H9 (cell line): ENCODE results near the gene PAX8. TPM values are rescaled to one million over a fixed set of nuclear protein-coding genes. Genes with fewer than 3 reads are reported as not detected.
"Not testable (repeated sequence)": the region's sequence is repeated elsewhere in the genome, so short reads cannot be mapped to it uniquely, and the experiment has no call there.

Experiments
- DNase-seq: peaks from one replicate; pipeline ENCODE4 v3.0.0-alpha.2; 2017
- H2AFZ ChIP-seq: one replicate; pipeline ENCODE4 v1.6.1; 2013; ENCODE audit warnings: mild to moderate bottlenecking, low read length, control low read depth, moderate library complexity
- H2AK5ac ChIP-seq: 2 replicates; pipeline ENCODE4 v1.6.1; 2013; ENCODE audit warnings: low read length, control low read depth, mixed read lengths; ENCODE audit not compliant: insufficient read length
- H2BK120ac ChIP-seq: one replicate; pipeline ENCODE4 v1.6.1; 2013; ENCODE audit warnings: low read depth, mild to moderate bottlenecking, low read length, control low read depth, inconsistent platforms; ENCODE audit not compliant: poor library complexity, severe bottlenecking
- H2BK12ac ChIP-seq: 2 replicates; pipeline ENCODE4 v1.6.1; 2013; ENCODE audit warnings: low read length, control low read depth, mixed read lengths, low read depth; ENCODE audit not compliant: insufficient read length
- H2BK15ac ChIP-seq: 2 replicates; pipeline ENCODE4 v1.6.1; 2013; ENCODE audit warnings: low read depth, low read length, control low read depth
- H2BK20ac ChIP-seq: one replicate; pipeline ENCODE4 v1.6.1; 2013; ENCODE audit warnings: low read depth, mild to moderate bottlenecking, low read length, control low read depth, inconsistent platforms; ENCODE audit not compliant: poor library complexity, severe bottlenecking
- H2BK5ac ChIP-seq: 2 replicates; pipeline ENCODE4 v1.6.1; 2013; ENCODE audit warnings: low read length, control low read depth, mixed read lengths; ENCODE audit not compliant: insufficient read length
- H3K14ac ChIP-seq: 2 replicates; pipeline ENCODE4 v1.6.1; 2013; ENCODE audit warnings: low read length, control low read depth; ENCODE audit not compliant: insufficient read depth
- H3K18ac ChIP-seq: 2 replicates; pipeline ENCODE4 v1.6.1; 2013; ENCODE audit warnings: low read depth, mild to moderate bottlenecking, mixed read lengths, low read length, control low read depth; ENCODE audit not compliant: insufficient read length
- H3K23ac ChIP-seq: 2 replicates; pipeline ENCODE4 v1.6.1; 2013; ENCODE audit warnings: low read length, control low read depth, mixed read lengths, low read depth; ENCODE audit not compliant: insufficient read length
- H3K23me2 ChIP-seq: 2 replicates; pipeline ENCODE4 v1.6.1; 2013; ENCODE audit warnings: low read depth, mild to moderate bottlenecking, mixed read lengths, low read length, control low read depth; ENCODE audit not compliant: insufficient read length, poor library complexity, severe bottlenecking
- H3K27ac ChIP-seq: 2 replicates; pipeline ENCODE4 v1.5.1; 2013; ENCODE audit warnings: low read length, control low read depth, mixed read lengths, low read depth; ENCODE audit not compliant: insufficient read length
- H3K27me3 ChIP-seq: 2 replicates; pipeline ENCODE4 v1.6.1; 2013; ENCODE audit warnings: low read length, control low read depth, inconsistent platforms; ENCODE audit not compliant: insufficient read depth
- H3K4ac ChIP-seq: 2 replicates; pipeline ENCODE4 v1.6.1; 2013; ENCODE audit warnings: low read depth, mild to moderate bottlenecking, control low read depth, inconsistent platforms, low read length, moderate library complexity
- H3K4me1 ChIP-seq: 2 replicates; pipeline ENCODE4 v1.6.1; 2013; ENCODE audit warnings: low read length, control low read depth, inconsistent platforms; ENCODE audit not compliant: insufficient read depth
- H3K4me2 ChIP-seq: 2 replicates; pipeline ENCODE4 v1.6.1; 2013; ENCODE audit warnings: low read length, control low read depth, mixed read lengths; ENCODE audit not compliant: insufficient read length, insufficient read depth
- H3K56ac ChIP-seq: 2 replicates; pipeline ENCODE4 v1.6.1; 2013; ENCODE audit warnings: low read depth, mild to moderate bottlenecking, mixed read lengths, low read length, control low read depth; ENCODE audit not compliant: insufficient read length
- H3K79me1 ChIP-seq: 2 replicates; pipeline ENCODE4 v1.6.1; 2013; ENCODE audit warnings: low read depth, mild to moderate bottlenecking, moderate library complexity, low read length, control low read depth, inconsistent platforms; ENCODE audit not compliant: insufficient read depth, poor library complexity, severe bottlenecking
- H3K79me2 ChIP-seq: 2 replicates; pipeline ENCODE4 v1.6.1; 2013; ENCODE audit warnings: low read length, control low read depth, inconsistent platforms; ENCODE audit not compliant: insufficient read depth
- H3K9ac ChIP-seq: 2 replicates; pipeline ENCODE4 v1.6.1; 2013; ENCODE audit warnings: low read length, control low read depth, mixed read lengths; ENCODE audit not compliant: insufficient read length; ENCODE audit errors: extremely low read depth
- H3K9me3 ChIP-seq: one replicate; pipeline ENCODE4 v1.6.1; 2013; ENCODE audit warnings: low read depth, low read length, inconsistent platforms; ENCODE audit not compliant: control insufficient read depth
- H3T11ph ChIP-seq: one replicate; pipeline ENCODE4 v1.6.1; 2013; ENCODE audit warnings: mild to moderate bottlenecking, low read length, control low read depth, inconsistent platforms
- H4K20me1 ChIP-seq: one replicate; pipeline ENCODE4 v1.6.1; 2013; ENCODE audit not compliant: control insufficient read depth, insufficient read length, insufficient read depth
- H4K5ac ChIP-seq: 2 replicates; pipeline ENCODE4 v1.6.1; 2013; ENCODE audit warnings: low read depth, mild to moderate bottlenecking, mixed read lengths, low read length, control low read depth; ENCODE audit not compliant: insufficient read length
- H4K8ac ChIP-seq: replicated peaks from 2 replicates; pipeline ENCODE4 v1.6.1; 2013; ENCODE audit warnings: low read length, control low read depth, mixed read lengths, low read depth; ENCODE audit not compliant: insufficient read length
- H4K91ac ChIP-seq: 2 replicates; pipeline ENCODE4 v1.6.1; 2013; ENCODE audit warnings: low read depth, mild to moderate bottlenecking, moderate library complexity, mixed read lengths, low read length, control low read depth; ENCODE audit not compliant: insufficient read length
- H3K27ac Mint-ChIP-seq, 3 experiments: 2 replicates in 2 of 3; 3 replicates in 1 of 3; pipeline ENCODE4 v1.8.0; 2020 to 2021; ENCODE audit warnings: mixed read lengths in 3 of 3, mild to moderate bottlenecking in 1 of 3, moderate library complexity in 1 of 3
- H3K27me3 Mint-ChIP-seq: 2 replicates; pipeline ENCODE4 v1.8.0; 2021; ENCODE audit warnings: low read depth, mild to moderate bottlenecking, moderate library complexity, mixed read lengths
- H3K36me3 Mint-ChIP-seq, 3 experiments: 2 replicates in 2 of 3; 3 replicates in 1 of 3; pipeline ENCODE4 v1.8.0; 2020 to 2021; ENCODE audit warnings: low read depth in 3 of 3, mixed read lengths in 3 of 3; ENCODE audit not compliant: insufficient read depth in 1 of 3
- H3K4me1 Mint-ChIP-seq, 2 experiments: 2 replicates each; pipeline ENCODE4 v1.8.0; 2020; ENCODE audit warnings: mixed read lengths in 2 of 2
- H3K4me3 Mint-ChIP-seq, 2 experiments: 2 replicates in 1 of 2; 3 replicates in 1 of 2; pipeline ENCODE4 v1.8.0; 2020 to 2021; ENCODE audit warnings: mild to moderate bottlenecking in 2 of 2, mixed read lengths in 2 of 2, moderate library complexity in 1 of 2
- H3K9me3 Mint-ChIP-seq, 2 experiments: 2 replicates in 1 of 2; 3 replicates in 1 of 2; pipeline ENCODE4 v1.8.0; 2020; ENCODE audit warnings: mild to moderate bottlenecking in 2 of 2, mixed read lengths in 2 of 2, moderate library complexity in 1 of 2
- WGBS: extraction: QIAGEN DNeasy Blood & Tissue Kit; methylation state at CpG from one replicate; pipeline ENCODE4 v1.1.7; 2013; ENCODE audit warnings: missing lambda C conversion rate, low lambda C conversion rate, mixed read lengths; ENCODE audit not compliant: insufficient read length; ENCODE audit errors: extremely low coverage; 5-methylcytosine and 5-hydroxymethylcytosine counted together
- total RNA-seq: library from RNA; stranded (reverse); gene quantifications from 2 replicates; pipeline ENCODE4 v1.2.1, GENCODE V29; 2021
- TF ChIP-seq, protein P1 (sequence below): fragments of 200-600 bp; sonication (generic); conservative IDR thresholded peaks from 3 replicates; pipeline ENCODE4 v1.8.0; 2021; ENCODE audit warnings: antibody characterized with exemption, mild to moderate bottlenecking

Gene PAX8
- total RNA-seq, 1 experiment from 2014 or later: not detected

DNA sequence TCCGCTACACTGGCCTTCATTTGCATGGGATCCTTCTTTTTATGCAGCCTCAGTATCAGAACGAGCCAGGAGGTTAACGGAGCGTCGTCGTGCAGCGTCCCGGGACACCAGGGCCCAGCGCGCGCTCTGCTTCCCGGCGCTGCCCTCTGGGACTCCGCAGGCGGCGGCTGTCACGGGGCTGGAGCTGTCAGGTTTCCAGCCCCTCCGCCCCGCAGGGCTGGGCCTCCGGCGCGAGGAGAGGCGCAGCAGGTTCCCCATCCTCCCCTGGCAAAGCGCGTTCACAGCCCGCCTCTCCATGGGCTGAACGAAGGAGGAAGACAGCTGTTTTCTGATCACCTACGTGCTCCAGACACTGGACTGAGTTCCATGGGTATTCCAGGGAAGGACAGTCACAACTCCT is 12.5 kb upstream of the PAX8 start:
- H4K91ac ChIP-seq: no peak overlapping the region
- H3K4me2 ChIP-seq: peak overlapping the region; percentile 21
- H3K23ac ChIP-seq: no peak overlapping the region
- H3K9me3 ChIP-seq: no peaks in the 10 kb centered on the region
- no peak overlapping the region for H2BK5ac ChIP-seq
- no peaks in the 10 kb centered on the region for H3K79me2 ChIP-seq
- Mint-ChIP-seq H3K27ac (no peak overlapping the region; a peak in 1 of 7 replicates), H3K4me3 (peak overlapping the region in 1 of 2 experiments; percentile 66; a peak in 2 of 5 replicates), H3K36me3 (no peaks in the 10 kb centered on the region), H3K4me1 (peaks cover 5 to 7% of the 10 kb centered on the region in 2 experiments; a peak in 3 of 4 replicates), H3K27me3 (peaks cover 98% of the 10 kb centered on the region), H3K9me3 (no peaks in the 10 kb centered on the region)
- TF ChIP-seq, protein P1, sequence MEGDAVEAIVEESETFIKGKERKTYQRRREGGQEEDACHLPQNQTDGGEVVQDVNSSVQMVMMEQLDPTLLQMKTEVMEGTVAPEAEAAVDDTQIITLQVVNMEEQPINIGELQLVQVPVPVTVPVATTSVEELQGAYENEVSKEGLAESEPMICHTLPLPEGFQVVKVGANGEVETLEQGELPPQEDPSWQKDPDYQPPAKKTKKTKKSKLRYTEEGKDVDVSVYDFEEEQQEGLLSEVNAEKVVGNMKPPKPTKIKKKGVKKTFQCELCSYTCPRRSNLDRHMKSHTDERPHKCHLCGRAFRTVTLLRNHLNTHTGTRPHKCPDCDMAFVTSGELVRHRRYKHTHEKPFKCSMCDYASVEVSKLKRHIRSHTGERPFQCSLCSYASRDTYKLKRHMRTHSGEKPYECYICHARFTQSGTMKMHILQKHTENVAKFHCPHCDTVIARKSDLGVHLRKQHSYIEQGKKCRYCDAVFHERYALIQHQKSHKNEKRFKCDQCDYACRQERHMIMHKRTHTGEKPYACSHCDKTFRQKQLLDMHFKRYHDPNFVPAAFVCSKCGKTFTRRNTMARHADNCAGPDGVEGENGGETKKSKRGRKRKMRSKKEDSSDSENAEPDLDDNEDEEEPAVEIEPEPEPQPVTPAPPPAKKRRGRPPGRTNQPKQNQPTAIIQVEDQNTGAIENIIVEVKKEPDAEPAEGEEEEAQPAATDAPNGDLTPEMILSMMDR: no peak
- no peak overlapping the region for H4K8ac ChIP-seq
- no peaks in the 10 kb centered on the region for H4K20me1 ChIP-seq
- no peak overlapping the region for H2AFZ ChIP-seq
- H3K14ac ChIP-seq: no peak overlapping the region
- no peak for DNase-seq
- no peak overlapping the region for H4K5ac ChIP-seq
- no peak overlapping the region for H2BK15ac ChIP-seq
- no peak overlapping the region for H2BK12ac ChIP-seq
- no peak overlapping the region for H3K27ac ChIP-seq
- H3K18ac ChIP-seq: no peak overlapping the region
- H3T11ph ChIP-seq: no peak overlapping the region
- WGBS: no CpG with 5 or more reads among the region's 28 CpGs
- no peak overlapping the region for H2BK20ac ChIP-seq
- H3K56ac ChIP-seq: no peak overlapping the region
- H2AK5ac ChIP-seq: no peak overlapping the region
- H3K4me1 ChIP-seq: no peaks in the 10 kb centered on the region
- no peak overlapping the region for H2BK120ac ChIP-seq
- H3K9ac ChIP-seq: no peak overlapping the region
- H3K79me1 ChIP-seq: no peaks in the 10 kb centered on the region
- H3K4ac ChIP-seq: no peak overlapping the region
- peaks cover 26% of the 10 kb centered on the region; the same call in 1 of the 2 replicates for H3K27me3 ChIP-seq
- no peaks in the 10 kb centered on the region for H3K23me2 ChIP-seq

DNA sequence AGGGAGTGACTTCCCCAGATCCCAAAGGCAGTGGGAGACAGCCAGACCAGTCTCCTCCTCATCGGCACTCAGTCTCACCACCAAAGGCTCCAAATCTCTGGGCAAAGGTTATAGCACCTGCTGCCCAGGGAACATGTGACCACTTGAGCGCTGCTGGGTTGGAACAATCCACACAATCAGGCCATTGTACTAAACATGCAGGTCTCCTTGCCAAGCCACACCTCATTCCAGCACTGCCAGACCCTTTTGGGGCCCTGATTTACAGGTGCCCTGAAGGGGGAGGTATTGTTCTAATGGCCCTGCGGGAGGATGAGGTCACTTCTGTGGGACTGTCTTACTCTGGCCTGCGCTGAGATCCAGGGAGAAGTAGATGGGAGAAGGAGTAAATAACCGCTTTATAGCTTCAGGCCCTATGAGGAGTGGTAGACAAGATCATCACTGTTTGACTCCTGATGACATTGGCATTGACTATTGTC is 10.0 kb upstream of the PAX8 start:
- not testable (repeated sequence) for H3K79me1 ChIP-seq, H2BK5ac ChIP-seq, H3K79me2 ChIP-seq, H2BK15ac ChIP-seq, H3K4me1 ChIP-seq, H2AFZ ChIP-seq, H3K4me1 Mint-ChIP-seq, H3K23me2 ChIP-seq, H3K27ac Mint-ChIP-seq, H4K20me1 ChIP-seq, H3K9ac ChIP-seq, H3K14ac ChIP-seq, H3K9me3 ChIP-seq, H2BK12ac ChIP-seq, H3T11ph ChIP-seq, H4K91ac ChIP-seq, H3K4me3 Mint-ChIP-seq, H3K27ac ChIP-seq, H3K9me3 Mint-ChIP-seq, H2BK120ac ChIP-seq, H3K18ac ChIP-seq, H2BK20ac ChIP-seq, H3K23ac ChIP-seq, H3K56ac ChIP-seq, H3K4me2 ChIP-seq, H4K8ac ChIP-seq, H2AK5ac ChIP-seq, H3K36me3 Mint-ChIP-seq, DNase-seq, H4K5ac ChIP-seq, H3K4ac ChIP-seq
- no CpG with 5 or more reads among the region's 5 CpGs for WGBS
- peaks cover 86% of the 10 kb centered on the region for H3K27me3 Mint-ChIP-seq
- H3K27me3 ChIP-seq: peaks cover 26% of the 10 kb centered on the region; the same call in 1 of the 2 replicates
